GF-D8 (cell line): ENCODE measurements around the gene DPPA2.

Experiments used
- DNase-seq: peaks from one replicate; lab custom pipeline; 2025; lab: John Stamatoyannopoulos, UW

Gene DPPA2

DNA sequence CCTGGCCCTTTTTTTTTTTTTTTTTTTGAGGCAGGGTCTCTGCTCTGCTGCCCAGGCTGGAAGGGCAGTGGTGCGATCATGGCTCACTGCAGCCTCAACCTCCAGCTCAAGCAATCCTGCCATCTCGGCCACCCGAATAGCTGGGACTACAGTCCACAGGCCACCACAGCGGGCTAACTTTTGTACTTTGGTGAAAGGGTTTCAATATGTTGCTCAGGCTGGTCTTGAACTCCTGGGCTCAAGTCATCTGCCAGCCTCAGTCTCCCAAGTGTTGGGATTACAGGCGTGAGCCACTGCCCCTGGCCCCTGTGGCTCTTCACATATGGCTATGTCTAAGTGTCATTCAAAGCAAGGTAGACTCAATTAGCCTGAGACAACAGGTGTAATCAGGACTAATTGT, 8.8 kb upstream of the DPPA2 start:
- DNase-seq: no peak

DNA sequence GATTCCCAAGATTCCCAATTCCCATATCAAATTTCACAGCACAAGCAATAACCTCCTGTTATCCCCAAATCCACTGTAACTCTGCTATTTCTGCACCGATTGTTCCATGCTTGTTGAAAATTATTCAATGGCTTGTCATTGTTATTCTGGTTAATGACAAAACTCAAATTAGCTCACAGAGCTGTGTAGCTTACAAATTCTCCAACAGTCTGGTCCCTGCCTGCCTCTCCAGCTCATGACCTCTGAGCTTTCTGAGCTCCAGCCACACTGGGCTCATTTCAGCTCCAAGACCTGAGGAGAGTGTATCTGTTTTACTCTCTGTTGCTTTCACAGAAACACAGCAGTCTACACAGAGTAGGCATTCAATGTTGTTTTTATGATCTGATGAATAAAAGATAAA, 3.3 kb downstream of the DPPA2 start:
- no peak for DNase-seq

- DNase-seq: no peak
Measured at GRCh38 chr3:109297496-109297895, 18.8 kb downstream of the DPPA2 start.

GRCh38 chr3:109284071-109284470, 32.2 kb downstream of the DPPA2 start:
- DNase-seq: no peak

GRCh38 chr3:109278546-109278945, 37.8 kb downstream of the DPPA2 start:
- no peak for DNase-seq

DNA sequence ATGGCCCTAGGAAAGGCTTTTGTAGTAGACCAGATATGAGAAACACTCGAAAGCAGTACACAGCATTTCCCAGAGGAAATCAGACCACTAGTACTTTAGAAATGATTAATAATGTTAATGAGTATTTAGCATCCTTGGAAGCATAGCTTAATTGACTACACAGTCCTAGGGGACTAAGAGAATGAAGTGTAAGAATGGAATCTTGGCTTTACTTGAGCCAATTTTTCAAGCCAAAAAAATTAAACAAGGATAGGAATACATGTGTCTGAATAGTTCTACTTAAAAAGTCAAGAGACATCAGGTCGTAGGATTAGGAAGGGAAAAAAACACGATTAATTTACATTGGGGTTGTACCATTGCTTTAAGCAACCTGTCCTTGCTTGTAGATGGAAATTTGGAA, 38.2 kb downstream of the DPPA2 start:
- DNase-seq: no peak

DNA sequence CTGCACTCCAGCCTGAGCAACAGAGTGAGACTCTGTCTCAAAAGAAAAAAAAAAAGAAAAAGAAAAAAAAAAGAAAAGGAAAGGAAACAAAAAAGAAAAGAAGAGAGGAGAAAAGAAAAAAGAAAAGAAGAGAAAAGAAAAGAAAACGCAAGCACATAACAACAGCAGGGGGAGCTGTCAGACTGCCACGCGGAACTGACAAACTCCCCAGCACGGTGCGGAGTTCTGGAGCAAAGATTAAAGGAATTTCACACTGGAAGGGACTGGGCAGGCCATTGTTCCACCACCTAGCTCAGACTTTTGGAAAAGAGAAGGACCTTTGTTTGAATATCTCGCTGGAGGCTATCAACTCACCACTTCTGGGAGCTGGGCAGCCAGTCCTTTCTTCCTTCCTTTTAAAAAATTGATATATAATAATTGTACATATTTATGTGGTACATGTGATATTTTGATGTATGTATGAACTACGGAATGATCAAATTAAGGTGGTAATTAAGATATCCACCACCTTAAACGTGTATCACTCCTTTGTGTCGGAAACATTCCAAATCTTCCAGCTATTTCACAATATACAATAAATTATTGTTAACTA, 40.5 kb downstream of the DPPA2 start:
- DNase-seq: no peak

GRCh38 chr3:109270779-109271178, 45.5 kb downstream of the DPPA2 start:
- no peak for DNase-seq

GRCh38 chr3:109269577-109270275, 46.6 kb downstream of the DPPA2 start:
- no peak for DNase-seq

GRCh38 chr3:109268181-109268580, 48.1 kb downstream of the DPPA2 start:
- DNase-seq: no peak

- DNase-seq: no peak
Measured at GRCh38 chr3:109265295-109265694, 51.0 kb downstream of the DPPA2 start.

DNA sequence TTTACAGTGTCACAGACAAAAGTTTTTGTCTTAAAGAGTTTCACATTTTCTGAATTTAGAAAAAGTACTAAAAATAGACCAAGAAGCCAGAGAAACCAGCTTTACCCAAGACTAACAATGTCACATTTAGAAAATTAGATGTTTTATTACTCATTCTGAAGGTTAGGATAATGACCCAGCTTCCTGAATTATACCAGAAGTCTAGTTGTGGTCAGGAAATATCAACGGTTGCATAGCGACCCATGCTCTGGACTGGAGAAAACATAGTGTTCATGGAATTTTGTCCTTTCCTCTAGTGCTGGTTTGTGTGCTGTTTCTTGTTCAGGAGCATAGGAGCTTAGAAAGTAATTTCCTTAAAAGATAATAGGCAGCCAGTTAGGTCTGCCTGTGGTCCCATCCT, 59.0 kb downstream of the DPPA2 start:
- DNase-seq: no peak

DNA sequence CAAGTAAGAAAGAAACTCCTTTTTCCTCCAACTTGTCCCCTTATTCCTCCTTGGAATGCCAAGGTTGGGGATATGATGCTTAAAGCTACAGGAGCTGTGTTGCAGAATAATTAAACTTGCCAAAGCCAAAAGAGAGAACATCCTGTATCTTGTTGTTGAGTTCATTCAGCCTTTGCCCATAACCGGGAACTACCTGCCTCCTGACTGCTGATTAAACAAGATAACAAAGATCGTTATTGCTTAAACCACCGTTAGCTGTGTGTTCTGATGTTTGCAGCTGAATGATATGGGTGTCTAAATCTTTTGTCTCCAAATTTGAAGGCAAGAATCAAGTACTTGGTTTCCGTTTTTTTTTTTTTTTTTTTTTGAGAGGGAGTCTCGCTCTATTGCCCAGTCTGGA, 61.5 kb downstream of the DPPA2 start:
- no peak for DNase-seq

DNA sequence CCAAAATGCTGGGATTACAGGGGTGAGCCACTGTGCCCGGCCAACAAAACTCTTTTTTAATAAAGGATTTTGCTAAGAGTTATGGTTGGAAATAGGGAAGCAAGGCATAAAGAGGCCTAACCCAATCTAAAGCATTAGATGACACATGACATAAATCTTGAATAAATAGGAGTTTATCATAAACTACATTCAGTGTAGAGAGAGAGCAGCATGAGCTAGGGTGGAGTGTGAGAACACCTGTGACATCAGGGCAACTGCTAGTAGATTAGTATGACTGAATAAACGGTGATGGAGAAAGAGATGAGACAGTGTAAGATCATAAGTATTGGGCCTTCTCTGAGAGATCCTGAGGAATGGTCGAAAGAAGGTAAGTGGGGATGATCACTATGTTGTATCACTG, 63.7 kb downstream of the DPPA2 start:
- no peak for DNase-seq
